HepG2 (cell line): Measurements from ENCODE around the gene IRGQ.

Source experiments
- GABPA ChIP-seq, 2 experiments: IDR thresholded peaks; 2 replicates each; pipeline ENCODE4 v1.6.1; 2011 to 2016; ENCODE audit warnings: low read depth in 2 of 2, low read length in 1 of 2, missing biosample characterization in 1 of 2, missing genetic modification characterization in 1 of 2
- POLR2A ChIP-seq, 2 experiments: IDR thresholded peaks; 2 replicates each; pipeline ENCODE4 v1.6.1; 2011; ENCODE audit warnings: low read depth in 2 of 2, low read length in 2 of 2, mild to moderate bottlenecking in 1 of 2, moderate library complexity in 1 of 2; ENCODE audit not compliant: insufficient read depth in 1 of 2
- POLR2G ChIP-seq: fragments of 200-400 bp; formaldehyde crosslinking; IDR thresholded peaks from 2 replicates; pipeline ENCODE4 v1.6.1; 2018; ENCODE audit warnings: mild to moderate bottlenecking, low read depth, low read length, moderate library complexity
- SCMH1 ChIP-seq: sonication (generic); formaldehyde crosslinking; IDR thresholded peaks from 2 replicates; pipeline ENCODE4 v1.9.0; 2021; ENCODE audit warnings: missing genetic modification reagents, mild to moderate bottlenecking, borderline replicate concordance
- SRF ChIP-seq: IDR thresholded peaks from 2 replicates; pipeline ENCODE4 v1.6.1; 2011; ENCODE audit warnings: mild to moderate bottlenecking, low read depth, low read length, moderate library complexity
- SUZ12 ChIP-seq: fragments of 150-350 bp; IDR thresholded peaks from 2 replicates; pipeline ENCODE4 v1.6.1; 2014; ENCODE audit warnings: low read depth, low read length
- TEAD2 ChIP-seq: sonication (generic); formaldehyde crosslinking; IDR thresholded peaks from 2 replicates; pipeline ENCODE4 v1.9.0; 2021; ENCODE audit warnings: missing genetic modification reagents
- ZBTB7B ChIP-seq: sonication (generic); formaldehyde crosslinking; IDR thresholded peaks from 2 replicates; pipeline ENCODE4 v1.4.0; 2020; ENCODE audit warnings: missing genetic modification reagents
- ZSCAN29 ChIP-seq: sonication (generic); formaldehyde crosslinking; conservative IDR thresholded peaks from 2 replicates; pipeline ENCODE4 v1.4.0; 2020; ENCODE audit warnings: mild to moderate bottlenecking, missing genetic modification reagents
- TF ChIP-seq, protein P1 (sequence below): sonication (generic); formaldehyde crosslinking; IDR thresholded peaks from 2 replicates; pipeline ENCODE4 v1.5.0; 2020; ENCODE audit warnings: mild to moderate bottlenecking, missing genetic modification reagents, moderate library complexity
- TF ChIP-seq, protein P2 (sequence below): sonication (generic); formaldehyde crosslinking; IDR thresholded peaks from 2 replicates; pipeline ENCODE4 v1.4.0; 2020; ENCODE audit warnings: missing genetic modification reagents
- TF ChIP-seq, protein P3 (sequence below): sonication (generic); formaldehyde crosslinking; IDR thresholded peaks from 2 replicates; pipeline ENCODE4 v1.4.0; 2020; ENCODE audit warnings: missing genetic modification reagents, borderline replicate concordance

DNA sequence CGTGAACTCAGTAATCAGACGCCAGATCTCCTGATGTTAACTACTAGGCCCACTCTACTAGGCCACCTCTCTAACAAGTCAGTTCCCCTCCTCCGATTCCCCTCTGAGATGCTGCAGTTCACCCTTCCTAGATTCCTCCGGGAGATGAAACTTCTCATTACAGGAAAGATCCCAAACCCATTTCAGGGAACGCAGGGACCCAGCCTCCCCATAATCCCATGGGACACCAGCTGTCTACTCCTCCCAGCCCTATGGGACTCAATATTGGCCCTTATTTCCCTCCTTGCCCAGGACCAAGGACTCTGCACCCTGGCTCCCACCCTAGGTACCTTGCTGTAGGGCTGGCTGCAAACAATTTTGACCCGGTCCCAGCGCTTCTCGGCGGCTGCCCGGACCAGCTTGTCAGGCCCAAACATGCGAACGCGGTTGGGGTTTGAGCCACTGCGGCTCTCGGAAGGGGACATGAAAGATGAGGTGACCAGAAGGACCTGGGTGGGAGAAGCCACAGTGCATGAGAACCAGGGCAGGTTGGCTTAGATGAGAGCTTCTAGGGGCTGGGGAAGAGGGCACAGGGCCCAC lies 41.5 kb downstream of the IRGQ start:
- TF ChIP-seq ZBTB7B (CRISPR knock-in tag) (no peak), POLR2A (IDR thresholded peaks at IDR 0.05; ENCODE audit: insufficient read depth in 1 of 2, low read depth in 2 of 2, low read length in 2 of 2) (no peak), SCMH1 (CRISPR knock-in tag) (no peak), GABPA (IDR thresholded peaks at IDR 0.05; ENCODE audit: low read depth, low read length) (no peak), GABPA (CRISPR knock-in tag; IDR thresholded peaks at IDR 0.05; ENCODE audit: low read depth) (no peak), TEAD2 (CRISPR knock-in tag) (no peak), SRF (no peak), SUZ12 (no peak), POLR2G (no peak), ZSCAN29 (CRISPR knock-in tag) (no peak)
- TF ChIP-seq, protein P1, sequence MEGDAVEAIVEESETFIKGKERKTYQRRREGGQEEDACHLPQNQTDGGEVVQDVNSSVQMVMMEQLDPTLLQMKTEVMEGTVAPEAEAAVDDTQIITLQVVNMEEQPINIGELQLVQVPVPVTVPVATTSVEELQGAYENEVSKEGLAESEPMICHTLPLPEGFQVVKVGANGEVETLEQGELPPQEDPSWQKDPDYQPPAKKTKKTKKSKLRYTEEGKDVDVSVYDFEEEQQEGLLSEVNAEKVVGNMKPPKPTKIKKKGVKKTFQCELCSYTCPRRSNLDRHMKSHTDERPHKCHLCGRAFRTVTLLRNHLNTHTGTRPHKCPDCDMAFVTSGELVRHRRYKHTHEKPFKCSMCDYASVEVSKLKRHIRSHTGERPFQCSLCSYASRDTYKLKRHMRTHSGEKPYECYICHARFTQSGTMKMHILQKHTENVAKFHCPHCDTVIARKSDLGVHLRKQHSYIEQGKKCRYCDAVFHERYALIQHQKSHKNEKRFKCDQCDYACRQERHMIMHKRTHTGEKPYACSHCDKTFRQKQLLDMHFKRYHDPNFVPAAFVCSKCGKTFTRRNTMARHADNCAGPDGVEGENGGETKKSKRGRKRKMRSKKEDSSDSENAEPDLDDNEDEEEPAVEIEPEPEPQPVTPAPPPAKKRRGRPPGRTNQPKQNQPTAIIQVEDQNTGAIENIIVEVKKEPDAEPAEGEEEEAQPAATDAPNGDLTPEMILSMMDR (CRISPR knock-in tag): no peak
- TF ChIP-seq, protein P2, sequence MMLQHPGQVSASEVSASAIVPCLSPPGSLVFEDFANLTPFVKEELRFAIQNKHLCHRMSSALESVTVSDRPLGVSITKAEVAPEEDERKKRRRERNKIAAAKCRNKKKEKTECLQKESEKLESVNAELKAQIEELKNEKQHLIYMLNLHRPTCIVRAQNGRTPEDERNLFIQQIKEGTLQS (CRISPR knock-in tag): no peak
- TF ChIP-seq, protein P3, sequence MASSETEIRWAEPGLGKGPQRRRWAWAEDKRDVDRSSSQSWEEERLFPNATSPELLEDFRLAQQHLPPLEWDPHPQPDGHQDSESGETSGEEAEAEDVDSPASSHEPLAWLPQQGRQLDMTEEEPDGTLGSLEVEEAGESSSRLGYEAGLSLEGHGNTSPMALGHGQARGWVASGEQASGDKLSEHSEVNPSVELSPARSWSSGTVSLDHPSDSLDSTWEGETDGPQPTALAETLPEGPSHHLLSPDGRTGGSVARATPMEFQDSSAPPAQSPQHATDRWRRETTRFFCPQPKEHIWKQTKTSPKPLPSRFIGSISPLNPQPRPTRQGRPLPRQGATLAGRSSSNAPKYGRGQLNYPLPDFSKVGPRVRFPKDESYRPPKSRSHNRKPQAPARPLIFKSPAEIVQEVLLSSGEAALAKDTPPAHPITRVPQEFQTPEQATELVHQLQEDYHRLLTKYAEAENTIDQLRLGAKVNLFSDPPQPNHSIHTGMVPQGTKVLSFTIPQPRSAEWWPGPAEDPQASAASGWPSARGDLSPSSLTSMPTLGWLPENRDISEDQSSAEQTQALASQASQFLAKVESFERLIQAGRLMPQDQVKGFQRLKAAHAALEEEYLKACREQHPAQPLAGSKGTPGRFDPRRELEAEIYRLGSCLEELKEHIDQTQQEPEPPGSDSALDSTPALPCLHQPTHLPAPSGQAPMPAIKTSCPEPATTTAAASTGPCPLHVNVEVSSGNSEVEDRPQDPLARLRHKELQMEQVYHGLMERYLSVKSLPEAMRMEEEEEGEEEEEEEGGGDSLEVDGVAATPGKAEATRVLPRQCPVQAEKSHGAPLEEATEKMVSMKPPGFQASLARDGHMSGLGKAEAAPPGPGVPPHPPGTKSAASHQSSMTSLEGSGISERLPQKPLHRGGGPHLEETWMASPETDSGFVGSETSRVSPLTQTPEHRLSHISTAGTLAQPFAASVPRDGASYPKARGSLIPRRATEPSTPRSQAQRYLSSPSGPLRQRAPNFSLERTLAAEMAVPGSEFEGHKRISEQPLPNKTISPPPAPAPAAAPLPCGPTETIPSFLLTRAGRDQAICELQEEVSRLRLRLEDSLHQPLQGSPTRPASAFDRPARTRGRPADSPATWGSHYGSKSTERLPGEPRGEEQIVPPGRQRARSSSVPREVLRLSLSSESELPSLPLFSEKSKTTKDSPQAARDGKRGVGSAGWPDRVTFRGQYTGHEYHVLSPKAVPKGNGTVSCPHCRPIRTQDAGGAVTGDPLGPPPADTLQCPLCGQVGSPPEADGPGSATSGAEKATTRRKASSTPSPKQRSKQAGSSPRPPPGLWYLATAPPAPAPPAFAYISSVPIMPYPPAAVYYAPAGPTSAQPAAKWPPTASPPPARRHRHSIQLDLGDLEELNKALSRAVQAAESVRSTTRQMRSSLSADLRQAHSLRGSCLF (CRISPR knock-in tag): no peak
